ENCODE results near the gene BANK1.

BANK1 gene

GRCh38 chr4:102089850-102090621, 299.5 kb downstream of the BANK1 start:
- Histone ChIP-seq H3K9ac (ENCODE audit: low read depth, low read length) (no peak overlapping the region), H3K9me3 (ENCODE audit: insufficient read depth, low read depth, low read length) (peaks cover 5% of the 10 kb centered on the region; the same call in 1 of the 2 replicates), H3K27ac (ENCODE audit: low read depth, low read length) (no peak overlapping the region), H3K4me3 (ENCODE audit: low read length) (no peak overlapping the region), H3K27me3 (ENCODE audit: insufficient read depth, low read length) (no peaks in the 10 kb centered on the region), H3K4me1 (ENCODE audit: insufficient read depth, low read length) (no peaks in the 10 kb centered on the region), H3K36me3 (ENCODE audit: insufficient read depth, low read length) (no peaks in the 10 kb centered on the region)
- WGBS, result 100% methylated on average over 2 of the region's 5 CpGs

GRCh38 chr4:102091656-102092055, 301.1 kb downstream of the BANK1 start:
- Histone ChIP-seq H3K9me3 (ENCODE audit: insufficient read depth, low read depth, low read length) (peaks cover 5% of the 10 kb centered on the region; the same call in 1 of the 2 replicates), H3K27ac (ENCODE audit: low read depth, low read length) (no peak overlapping the region), H3K4me1 (ENCODE audit: insufficient read depth, low read length) (no peaks in the 10 kb centered on the region), H3K36me3 (ENCODE audit: insufficient read depth, low read length) (no peaks in the 10 kb centered on the region), H3K9ac (ENCODE audit: low read depth, low read length) (no peak overlapping the region), H3K27me3 (ENCODE audit: insufficient read depth, low read length) (no peaks in the 10 kb centered on the region), H3K4me3 (ENCODE audit: low read length) (no peak overlapping the region)
- WGBS, result 92% methylated on average over 3 of the region's 3 CpGs

- 89% methylated on average over 1 of the region's 1 CpG for WGBS
- no peak overlapping the region for H3K27ac ChIP-seq (ENCODE audit: low read depth, low read length)
- no peaks in the 10 kb centered on the region for H3K9me3 ChIP-seq (ENCODE audit: insufficient read depth, low read depth, low read length)
- H3K4me3 ChIP-seq (ENCODE audit: low read length), result no peak overlapping the region
- no peaks in the 10 kb centered on the region for H3K36me3 ChIP-seq (ENCODE audit: insufficient read depth, low read length)
- no peaks in the 10 kb centered on the region for H3K4me1 ChIP-seq (ENCODE audit: insufficient read depth, low read length)
- H3K9ac ChIP-seq (ENCODE audit: low read depth, low read length), result no peak overlapping the region
- H3K27me3 ChIP-seq (ENCODE audit: insufficient read depth, low read length), result no peaks in the 10 kb centered on the region
Observed at GRCh38 chr4:102094481-102094880, 304.0 kb downstream of the BANK1 start.

GRCh38 chr4:102103368-102103767, 312.8 kb downstream of the BANK1 start:
- Histone ChIP-seq H3K36me3 (ENCODE audit: insufficient read depth, low read length) (no peaks in the 10 kb centered on the region), H3K4me3 (ENCODE audit: low read length) (no peak overlapping the region), H3K9me3 (ENCODE audit: insufficient read depth, low read depth, low read length) (peaks cover 29% of the 10 kb centered on the region), H3K27ac (ENCODE audit: low read depth, low read length) (no peak overlapping the region), H3K9ac (ENCODE audit: low read depth, low read length) (no peak overlapping the region), H3K4me1 (ENCODE audit: insufficient read depth, low read length) (no peaks in the 10 kb centered on the region), H3K27me3 (ENCODE audit: insufficient read depth, low read length) (no peaks in the 10 kb centered on the region)
- WGBS, result 82% methylated on average over 3 of the region's 3 CpGs

- Histone ChIP-seq H3K9me3 (ENCODE audit: insufficient read depth, low read depth, low read length) (peaks cover 29% of the 10 kb centered on the region), H3K27ac (ENCODE audit: low read depth, low read length) (no peak overlapping the region), H3K36me3 (ENCODE audit: insufficient read depth, low read length) (no peaks in the 10 kb centered on the region), H3K9ac (ENCODE audit: low read depth, low read length) (no peak overlapping the region), H3K4me1 (ENCODE audit: insufficient read depth, low read length) (no peaks in the 10 kb centered on the region), H3K4me3 (ENCODE audit: low read length) (no peak overlapping the region), H3K27me3 (ENCODE audit: insufficient read depth, low read length) (no peaks in the 10 kb centered on the region)
Observed at GRCh38 chr4:102104278-102104677, 313.7 kb downstream of the BANK1 start.

GRCh38 chr4:102105983-102106382, 315.5 kb downstream of the BANK1 start:
- no peaks in the 10 kb centered on the region for H3K4me1 ChIP-seq (ENCODE audit: insufficient read depth, low read length)

GRCh38 chr4:102114118-102114630, 323.6 kb downstream of the BANK1 start:
- H3K36me3 ChIP-seq (ENCODE audit: insufficient read depth, low read length), result no peaks in the 10 kb centered on the region
- H3K4me1 ChIP-seq (ENCODE audit: insufficient read depth, low read length), result no peaks in the 10 kb centered on the region; the same call in 1 of the 2 replicates
- no peak overlapping the region for H3K27ac ChIP-seq (ENCODE audit: low read depth, low read length)
- no peaks in the 10 kb centered on the region for H3K27me3 ChIP-seq (ENCODE audit: insufficient read depth, low read length)
- no peak overlapping the region for H3K9ac ChIP-seq (ENCODE audit: low read depth, low read length)
- no peaks in the 10 kb centered on the region for H3K9me3 ChIP-seq (ENCODE audit: insufficient read depth, low read depth, low read length)
- no peak overlapping the region for H3K4me3 ChIP-seq (ENCODE audit: low read length)
- WGBS, result 92% methylated on average over 3 of the region's 3 CpGs

More at GRCh38 chr4:102105983-102106382, 315.5 kb downstream of the BANK1 start:
- Histone ChIP-seq H3K36me3 (ENCODE audit: insufficient read depth, low read length) (no peaks in the 10 kb centered on the region), H3K9ac (ENCODE audit: low read depth, low read length) (no peak overlapping the region), H3K9me3 (ENCODE audit: insufficient read depth, low read depth, low read length) (peaks cover 29% of the 10 kb centered on the region), H3K4me3 (ENCODE audit: low read length) (no peak overlapping the region), H3K27ac (ENCODE audit: low read depth, low read length) (no peak overlapping the region), H3K27me3 (ENCODE audit: insufficient read depth, low read length) (no peaks in the 10 kb centered on the region)
- 100% methylated on average over 1 of the region's 1 CpG for WGBS

GRCh38 chr4:102116121-102116520, 325.6 kb downstream of the BANK1 start:
- Histone ChIP-seq H3K9ac (ENCODE audit: low read depth, low read length) (no peak overlapping the region), H3K4me3 (ENCODE audit: low read length) (no peak overlapping the region), H3K27me3 (ENCODE audit: insufficient read depth, low read length) (no peaks in the 10 kb centered on the region), H3K36me3 (ENCODE audit: insufficient read depth, low read length) (no peaks in the 10 kb centered on the region), H3K9me3 (ENCODE audit: insufficient read depth, low read depth, low read length) (peaks cover 7% of the 10 kb centered on the region; the same call in 1 of the 2 replicates), H3K4me1 (ENCODE audit: insufficient read depth, low read length) (no peaks in the 10 kb centered on the region; the same call in 1 of the 2 replicates), H3K27ac (ENCODE audit: low read depth, low read length) (no peak overlapping the region)
- WGBS, result 89% methylated on average over 2 of the region's 3 CpGs

- H3K9me3 ChIP-seq (ENCODE audit: insufficient read depth, low read depth, low read length), result peaks cover 18% of the 10 kb centered on the region; the same call in 1 of the 2 replicates
- no peaks in the 10 kb centered on the region for H3K4me1 ChIP-seq (ENCODE audit: insufficient read depth, low read length)
- H3K4me3 ChIP-seq (ENCODE audit: low read length), result no peak overlapping the region
- H3K36me3 ChIP-seq (ENCODE audit: insufficient read depth, low read length), result no peaks in the 10 kb centered on the region
- H3K9ac ChIP-seq (ENCODE audit: low read depth, low read length), result no peak overlapping the region
- no peaks in the 10 kb centered on the region for H3K27me3 ChIP-seq (ENCODE audit: insufficient read depth, low read length)
- H3K27ac ChIP-seq (ENCODE audit: low read depth, low read length), result no peak overlapping the region
Observed at GRCh38 chr4:102120846-102121245, 330.3 kb downstream of the BANK1 start.
